ENCODE data around the gene ZNF341. TPM values are rescaled to one million over a fixed set of nuclear protein-coding genes. Genes with fewer than 3 reads are reported as not detected.

Gene ZNF341
- total and polyA plus RNA-seq, 9 of the 15 experiments (the other 6 are each of a cell fraction or from before 2014, with no cell fraction given), result 0.08 to 2.6 (median 1.0) TPM

DNA sequence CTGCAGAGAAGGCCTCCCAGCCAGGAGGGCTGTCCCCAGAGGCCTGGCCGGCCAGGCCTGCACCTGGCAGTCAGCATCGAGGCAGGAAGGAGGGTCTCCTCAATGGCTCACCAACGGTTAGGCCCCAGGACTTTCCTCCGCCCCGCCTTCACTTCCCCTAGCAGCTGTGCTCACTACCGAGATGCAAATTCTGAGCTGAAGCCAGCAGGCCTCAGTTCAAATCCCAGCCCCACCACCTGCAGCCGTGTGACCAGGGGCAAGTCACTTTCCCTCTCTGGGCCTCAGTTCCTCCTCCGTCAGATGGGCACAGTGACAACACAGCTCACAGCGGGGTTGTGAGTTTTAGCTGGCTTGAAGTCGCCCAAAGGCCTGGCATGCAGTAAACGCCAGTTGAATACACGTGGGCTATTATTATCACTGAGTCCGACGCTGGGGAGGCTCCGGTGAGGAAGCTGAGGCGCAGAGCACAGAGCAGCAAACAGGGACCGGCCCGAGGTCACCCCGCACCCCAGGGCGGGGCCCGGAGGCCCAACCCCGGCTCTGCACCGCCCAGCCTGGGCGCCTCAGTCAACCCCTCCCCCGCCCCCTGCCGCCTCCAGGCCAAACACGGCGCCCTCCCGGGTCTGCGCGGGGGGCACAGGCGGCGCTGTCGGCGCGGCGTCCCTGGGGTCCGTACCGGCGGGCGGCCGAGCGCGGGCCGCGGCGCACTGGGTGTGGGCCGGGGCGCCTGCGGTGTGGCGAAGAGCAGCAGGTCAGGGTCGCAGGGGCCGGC, 46.3 kb upstream of the ZNF341 start (continued):
- peak; percentile 52; the same call in 1 of the 2 replicates for TF ChIP-seq ZBTB40 (IDR thresholded peaks at IDR 0.05)
- TF ChIP-seq ZBTB40 (CRISPR knock-in tag; IDR thresholded peaks at IDR 0.05), result no peak
- TF ChIP-seq BCL6 (CRISPR knock-in tag; IDR thresholded peaks at IDR 0.05), result no peak
- TF ChIP-seq, protein P1, sequence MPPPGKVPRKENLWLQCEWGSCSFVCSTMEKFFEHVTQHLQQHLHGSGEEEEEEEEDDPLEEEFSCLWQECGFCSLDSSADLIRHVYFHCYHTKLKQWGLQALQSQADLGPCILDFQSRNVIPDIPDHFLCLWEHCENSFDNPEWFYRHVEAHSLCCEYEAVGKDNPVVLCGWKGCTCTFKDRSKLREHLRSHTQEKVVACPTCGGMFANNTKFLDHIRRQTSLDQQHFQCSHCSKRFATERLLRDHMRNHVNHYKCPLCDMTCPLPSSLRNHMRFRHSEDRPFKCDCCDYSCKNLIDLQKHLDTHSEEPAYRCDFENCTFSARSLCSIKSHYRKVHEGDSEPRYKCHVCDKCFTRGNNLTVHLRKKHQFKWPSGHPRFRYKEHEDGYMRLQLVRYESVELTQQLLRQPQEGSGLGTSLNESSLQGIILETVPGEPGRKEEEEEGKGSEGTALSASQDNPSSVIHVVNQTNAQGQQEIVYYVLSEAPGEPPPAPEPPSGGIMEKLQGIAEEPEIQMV (tag; conservative IDR thresholded peaks at IDR 0.05; ENCODE audit: low read depth), result no peak
- no peak for TF ChIP-seq MED1 (CRISPR knock-in tag; IDR thresholded peaks at IDR 0.05; ENCODE audit: borderline replicate concordance)
- TF ChIP-seq FUS (optimal IDR thresholded peaks at IDR 0.05; ENCODE audit: low read depth, low read length), result no peak
- no peak for TF ChIP-seq PCBP2 (IDR thresholded peaks at IDR 0.05; ENCODE audit: low read depth, low read length, poor library complexity, severe bottlenecking)
- no peak for TF ChIP-seq BDP1 (IDR thresholded peaks at IDR 0.05; ENCODE audit: insufficient read depth, insufficient read length)
- TF ChIP-seq TAF7 (tag; IDR thresholded peaks at IDR 0.05), result no peak
- TF ChIP-seq, protein P2, sequence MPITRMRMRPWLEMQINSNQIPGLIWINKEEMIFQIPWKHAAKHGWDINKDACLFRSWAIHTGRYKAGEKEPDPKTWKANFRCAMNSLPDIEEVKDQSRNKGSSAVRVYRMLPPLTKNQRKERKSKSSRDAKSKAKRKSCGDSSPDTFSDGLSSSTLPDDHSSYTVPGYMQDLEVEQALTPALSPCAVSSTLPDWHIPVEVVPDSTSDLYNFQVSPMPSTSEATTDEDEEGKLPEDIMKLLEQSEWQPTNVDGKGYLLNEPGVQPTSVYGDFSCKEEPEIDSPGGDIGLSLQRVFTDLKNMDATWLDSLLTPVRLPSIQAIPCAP (CRISPR knock-in tag; IDR thresholded peaks at IDR 0.05; ENCODE audit: borderline replicate concordance), result no peak
- 0 out of 2 replicates have a peak, but pooled peaks have one; percentile 34 for TF ChIP-seq ZNF263 (CRISPR knock-in tag; IDR thresholded peaks at IDR 0.05; ENCODE audit: borderline replicate concordance)
- no peak for TF ChIP-seq HDAC6 (IDR thresholded peaks at IDR 0.05; ENCODE audit: low read depth, low read length)
- TF ChIP-seq NEUROD1 (IDR thresholded peaks at IDR 0.05; ENCODE audit: borderline replicate concordance, low read depth, low read length, partially characterized antibody), result no peak
- TF ChIP-seq PHTF2 (CRISPR knock-in tag; IDR thresholded peaks at IDR 0.05), result no peak
- TF ChIP-seq, protein P3, sequence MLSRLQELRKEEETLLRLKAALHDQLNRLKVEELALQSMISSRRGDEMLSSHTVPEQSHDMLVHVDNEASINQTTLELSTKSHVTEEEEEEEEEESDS (CRISPR knock-in tag; IDR thresholded peaks at IDR 0.05), result no peak
- no peak for TF ChIP-seq CHD2 (IDR thresholded peaks at IDR 0.05; ENCODE audit: low read depth, low read length)

Data from K562 (cell line).